GM20431 (cell line): ENCODE results near the gene HERC5.
"Not testable (repeated sequence)": the region's sequence is repeated elsewhere in the genome, so short reads cannot be mapped to it uniquely, and the experiment has no call there.

Source experiments
- in situ Hi-C: fragments of 300-500 bp; cut with MseI, MboI; formaldehyde crosslinking; loops from one replicate; pipeline ENCODE4 v1.15.0; 2020; ENCODE audit warnings: low sequenced_read_pairs; ENCODE audit not compliant: unreplicated experiment

HERC5 gene

GRCh38 chr4:88447371-88448095 lies 9.4 kb upstream of the HERC5 start:
- in situ Hi-C loops, result no loop called here

DNA sequence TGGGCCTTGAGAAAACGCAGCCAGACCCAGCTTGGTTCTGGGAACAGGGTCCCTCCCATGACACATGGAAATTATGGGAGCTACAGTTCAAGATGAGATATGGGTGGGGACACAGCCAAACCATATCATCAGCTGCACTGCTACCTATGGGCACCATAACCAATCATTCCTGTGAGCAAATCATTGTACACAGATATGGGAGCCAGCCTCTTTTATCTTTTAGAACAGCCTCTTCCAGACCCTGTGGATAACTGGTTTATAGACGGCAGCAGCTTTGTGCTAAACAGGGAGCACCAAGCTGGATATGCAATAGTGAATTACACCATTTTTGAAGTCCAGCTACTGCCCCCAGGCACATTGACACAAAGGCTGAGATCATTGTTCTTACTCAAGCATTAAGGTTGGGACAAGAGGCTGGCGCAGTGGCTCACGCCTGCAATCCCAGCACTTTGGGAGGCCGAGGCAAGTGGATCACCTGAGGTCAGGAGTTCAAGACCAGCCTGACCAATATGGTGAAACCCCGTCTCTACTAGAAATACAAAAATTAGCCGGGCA lies 8.6 kb upstream of the HERC5 start:
- in situ Hi-C loops, result not testable (repeated sequence)

DNA sequence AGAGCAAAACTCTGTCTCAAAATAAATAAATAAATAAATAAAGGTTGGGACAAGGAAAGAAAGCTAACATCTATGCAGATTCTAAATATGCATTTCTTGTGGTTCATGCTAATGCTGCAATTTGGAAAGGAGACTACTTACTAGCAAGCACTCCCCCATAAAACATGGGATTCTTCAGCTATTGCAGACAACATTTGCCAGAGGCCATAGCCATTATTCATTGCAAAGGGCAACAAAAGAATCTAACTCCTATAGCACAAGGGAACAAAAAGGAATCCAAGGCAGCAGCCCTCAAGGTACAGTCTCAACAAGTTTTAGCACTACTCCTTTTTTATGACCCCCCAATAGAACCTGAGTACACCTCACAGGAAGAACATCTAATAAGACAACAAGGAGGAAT lies 8.0 kb upstream of the HERC5 start:
- in situ Hi-C loops, result no loop called here

GRCh38 chr4:88449290-88449689 lies 7.6 kb upstream of the HERC5 start:
- in situ Hi-C loops, result no loop called here

DNA sequence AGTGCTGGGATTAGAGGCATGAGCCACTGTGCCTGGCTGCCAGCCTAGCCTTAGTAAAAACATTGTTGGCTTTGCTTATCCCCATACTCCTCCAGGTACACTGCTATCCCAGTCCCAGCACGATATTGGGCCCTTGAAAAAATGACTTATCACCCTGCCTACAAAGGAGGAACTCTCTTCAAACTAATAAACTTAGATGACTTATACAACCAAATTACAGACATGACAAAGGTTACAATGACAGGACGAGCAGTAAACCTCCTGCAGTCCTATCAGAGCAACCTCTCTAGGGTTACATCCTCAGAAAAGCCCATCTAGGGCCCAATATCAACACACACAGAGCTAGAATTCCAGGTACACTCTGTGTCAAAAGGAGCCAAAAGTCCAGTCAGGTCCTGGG lies 5.7 kb upstream of the HERC5 start:
- in situ Hi-C loops, result no loop called here

DNA sequence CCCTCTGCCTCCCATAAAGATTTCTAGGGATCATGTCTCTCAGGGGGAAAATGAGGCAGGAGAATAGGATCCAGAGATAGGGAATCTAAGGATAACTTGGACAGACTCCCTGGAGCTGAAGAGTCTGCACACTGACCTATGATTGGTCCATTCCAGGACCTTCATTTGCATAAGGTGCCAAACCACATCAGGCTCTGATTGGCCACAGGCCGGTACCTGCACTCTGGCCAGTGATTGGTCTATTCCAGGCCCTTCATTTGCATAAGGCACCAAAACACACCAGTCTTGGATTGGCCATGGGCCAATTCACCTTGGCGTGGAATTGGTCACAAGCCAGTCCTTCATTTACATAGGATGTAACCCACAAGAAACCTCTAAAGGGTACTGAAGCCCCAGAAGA lies 4.0 kb upstream of the HERC5 start:
- in situ Hi-C loops, result no loop called here

DNA sequence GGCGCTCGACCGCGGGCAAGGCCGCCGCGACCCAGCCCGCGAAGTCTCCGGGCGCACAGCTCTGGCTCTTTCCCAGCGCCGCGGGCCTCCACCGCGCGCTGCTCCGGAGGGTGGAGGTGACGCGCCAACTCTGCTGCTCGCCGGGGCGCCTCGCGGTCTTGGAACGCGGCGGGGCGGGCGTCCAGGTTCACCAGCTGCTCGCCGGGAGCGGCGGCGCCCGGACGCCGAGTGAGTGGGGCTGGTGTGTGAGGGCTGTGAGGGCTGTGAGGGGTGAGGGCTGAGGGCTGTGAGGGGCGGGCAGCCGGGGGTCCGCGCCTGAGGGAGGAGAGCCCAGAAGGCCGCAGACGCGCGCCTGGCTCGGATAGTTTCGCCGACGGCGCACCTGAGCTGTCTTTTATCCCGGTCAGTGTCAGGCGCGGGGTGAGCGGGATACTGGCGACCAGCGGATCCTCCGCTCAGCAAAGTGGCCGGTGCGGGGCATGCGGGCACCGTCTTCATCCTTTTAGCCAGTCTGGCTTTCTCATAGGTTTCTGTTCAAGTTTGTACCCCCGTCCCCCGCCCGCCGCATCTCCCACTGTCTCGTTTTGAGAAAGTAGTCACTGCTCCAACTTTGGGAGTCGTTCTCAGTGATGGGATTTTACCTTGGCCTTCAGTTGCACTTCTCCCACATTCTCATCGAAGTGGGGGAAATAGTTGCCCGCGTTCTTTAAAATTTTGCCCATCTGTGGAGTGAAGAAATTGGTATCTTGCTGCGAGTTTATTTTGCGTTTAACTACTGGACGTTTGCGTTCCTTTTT lies 586 bp downstream of the HERC5 start:
- in situ Hi-C loops, result no loop called here

- in situ Hi-C loops, result no loop called here
Observed at GRCh38 chr4:88458104-88458740, 1.3 kb downstream of the HERC5 start.

GRCh38 chr4:88465653-88466192 lies 8.8 kb downstream of the HERC5 start:
- in situ Hi-C loops, result no loop called here

- in situ Hi-C loops, result no loop called here
Observed at GRCh38 chr4:88467392-88467791, 10.5 kb downstream of the HERC5 start.

- in situ Hi-C loops, result no loop called here
Observed at GRCh38 chr4:88477229-88477860, 20.4 kb downstream of the HERC5 start.

DNA sequence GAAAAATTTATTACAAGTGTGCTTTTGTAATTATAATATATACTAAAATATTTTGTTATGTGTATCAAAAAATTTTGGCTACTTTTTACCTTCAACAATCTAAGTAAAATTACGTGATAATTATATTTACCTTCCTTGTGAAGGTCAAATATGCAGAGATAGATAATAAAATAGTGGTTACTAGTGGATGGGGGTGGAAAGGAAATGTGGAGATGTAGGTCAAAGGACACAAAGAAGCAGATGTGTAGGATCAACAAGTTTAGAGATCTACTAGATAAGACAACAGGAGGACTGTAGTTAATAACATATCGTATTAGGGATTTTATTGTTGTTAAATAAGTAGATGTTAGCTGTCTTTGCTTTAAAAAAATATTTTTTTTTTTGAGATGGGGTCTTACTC lies 21.3 kb downstream of the HERC5 start:
- in situ Hi-C loops, result no loop called here

DNA sequence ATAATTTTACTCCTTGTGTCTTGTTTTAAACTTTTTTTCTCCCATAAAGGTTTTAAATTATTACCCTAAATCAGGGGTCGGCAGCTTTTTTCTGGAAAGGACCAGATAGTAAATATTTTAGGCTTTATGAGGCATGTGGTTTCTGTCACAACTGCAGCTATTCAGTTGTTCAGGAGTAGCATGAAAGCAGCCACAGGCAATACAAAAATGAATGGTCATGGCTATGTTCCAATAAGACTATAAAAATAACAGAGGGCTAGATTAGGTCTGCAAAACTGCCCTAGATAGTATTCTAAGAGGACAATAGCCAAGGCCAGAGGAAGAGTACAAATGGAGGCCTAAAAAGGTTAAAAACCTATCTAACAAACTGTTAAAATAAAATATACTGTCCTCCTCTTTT lies 24.6 kb downstream of the HERC5 start:
- in situ Hi-C loops, result no loop called here

- in situ Hi-C loops, result no loop called here
Observed at GRCh38 chr4:88489100-88489761, 32.3 kb downstream of the HERC5 start.

- in situ Hi-C loops, result no loop called here
Observed at GRCh38 chr4:88497859-88498409, 41.0 kb downstream of the HERC5 start.

DNA sequence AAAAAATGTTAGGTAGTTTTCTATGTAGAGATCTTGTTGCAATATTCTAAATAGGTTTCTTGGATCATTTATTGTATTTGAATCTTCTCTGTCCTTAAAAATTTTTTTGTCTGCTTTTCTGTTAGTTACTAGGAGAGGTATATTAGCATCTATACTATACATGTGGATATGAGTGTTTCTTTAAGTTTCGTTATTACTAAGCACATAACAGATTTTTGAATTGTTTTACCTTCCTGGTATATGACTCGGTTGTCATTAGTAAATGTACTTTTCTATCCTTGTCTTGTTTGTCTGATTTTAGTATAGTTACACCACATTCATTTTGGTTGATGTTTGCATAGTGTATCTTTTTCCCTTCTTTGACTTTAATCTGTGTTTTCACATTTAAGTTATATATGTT lies 46.4 kb downstream of the HERC5 start:
- in situ Hi-C loops, result loop anchor here (25.0 kb wide), 1 partner anchor 466 kb away; no protein-coding TSS in a partner anchor

DNA sequence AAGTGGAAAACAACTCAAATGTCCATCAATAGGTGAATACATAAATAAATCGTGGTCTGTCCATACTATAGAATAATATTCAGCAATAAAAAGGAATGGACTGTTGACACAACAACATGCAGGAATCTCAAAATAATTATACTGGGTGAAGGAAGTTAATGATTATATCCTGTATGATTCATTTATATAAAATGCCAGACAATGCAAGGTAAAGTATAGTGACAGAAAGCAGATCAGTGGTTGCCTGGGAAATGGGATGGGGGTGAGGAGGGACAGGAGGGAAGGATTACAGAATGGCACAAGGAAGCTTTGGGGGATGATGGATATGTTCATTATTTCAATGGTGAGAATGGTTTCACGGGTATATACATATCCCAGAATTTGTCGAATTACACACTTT lies 54.3 kb downstream of the HERC5 start:
- in situ Hi-C loops, result loop anchor here (10.0 to 25.0 kb wide), 2 partner anchors 296 to 474 kb away; no protein-coding TSS in a partner anchor

DNA sequence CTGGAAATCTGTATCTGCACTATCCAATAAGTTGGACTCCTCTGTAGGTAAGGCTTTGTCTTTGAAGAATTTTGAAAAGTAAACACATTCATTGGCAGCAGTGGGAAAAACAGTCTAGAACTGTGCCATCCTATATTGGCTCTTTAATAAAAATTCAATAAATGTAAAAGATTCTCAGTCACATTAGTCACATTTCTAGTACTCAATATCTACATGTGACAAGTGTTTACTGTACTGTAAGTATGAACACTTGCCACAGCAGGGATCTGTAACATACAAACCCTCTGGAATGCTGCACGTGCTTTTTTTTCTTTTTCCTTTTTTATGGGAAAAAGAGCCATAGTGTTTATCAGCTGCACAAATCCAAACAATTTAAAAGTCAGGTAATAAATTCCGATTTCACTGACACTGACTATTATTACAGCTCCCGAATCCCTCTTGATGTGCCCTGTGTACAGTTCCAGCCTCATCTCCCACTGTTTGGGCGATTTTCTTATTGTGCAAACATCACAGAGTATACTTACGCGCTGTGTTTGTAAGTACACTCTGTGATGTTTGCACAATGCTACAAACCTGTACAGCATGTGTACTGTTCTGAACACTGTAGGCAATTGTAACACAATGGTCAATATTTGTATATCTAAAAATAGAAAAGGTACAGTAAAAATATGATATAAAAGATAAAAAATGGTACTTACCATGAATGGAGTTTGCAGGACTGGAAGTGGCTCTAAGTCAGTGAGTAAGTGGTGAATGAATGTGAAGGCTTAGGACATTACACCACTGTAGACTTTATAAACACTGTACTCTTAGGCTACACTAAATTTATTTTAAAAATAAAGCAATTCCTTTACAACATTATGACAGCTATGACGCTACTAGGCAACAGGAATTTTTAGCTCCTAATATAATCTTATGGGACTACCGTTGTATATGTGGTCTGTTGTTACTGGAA lies 57.9 kb downstream of the HERC5 start:
- in situ Hi-C loops, result loop anchor here (10.0 to 25.0 kb wide), 2 partner anchors 300 to 478 kb away; no protein-coding TSS in a partner anchor
